HG03280 (cell line): ENCODE results near the gene DEFB131A.
"Not testable (repeated sequence)": the region's sequence is repeated elsewhere in the genome, so short reads cannot be mapped to it uniquely, and the experiment has no call there.

Source experiments
- ATAC-seq: cut with Tn5 transposase; IDR thresholded peaks from one replicate; pipeline ENCODE4 v1.9.1; 2021; ENCODE audit warnings: mild to moderate bottlenecking, moderate library complexity; ENCODE audit not compliant: unreplicated experiment

The DEFB131A gene

DNA sequence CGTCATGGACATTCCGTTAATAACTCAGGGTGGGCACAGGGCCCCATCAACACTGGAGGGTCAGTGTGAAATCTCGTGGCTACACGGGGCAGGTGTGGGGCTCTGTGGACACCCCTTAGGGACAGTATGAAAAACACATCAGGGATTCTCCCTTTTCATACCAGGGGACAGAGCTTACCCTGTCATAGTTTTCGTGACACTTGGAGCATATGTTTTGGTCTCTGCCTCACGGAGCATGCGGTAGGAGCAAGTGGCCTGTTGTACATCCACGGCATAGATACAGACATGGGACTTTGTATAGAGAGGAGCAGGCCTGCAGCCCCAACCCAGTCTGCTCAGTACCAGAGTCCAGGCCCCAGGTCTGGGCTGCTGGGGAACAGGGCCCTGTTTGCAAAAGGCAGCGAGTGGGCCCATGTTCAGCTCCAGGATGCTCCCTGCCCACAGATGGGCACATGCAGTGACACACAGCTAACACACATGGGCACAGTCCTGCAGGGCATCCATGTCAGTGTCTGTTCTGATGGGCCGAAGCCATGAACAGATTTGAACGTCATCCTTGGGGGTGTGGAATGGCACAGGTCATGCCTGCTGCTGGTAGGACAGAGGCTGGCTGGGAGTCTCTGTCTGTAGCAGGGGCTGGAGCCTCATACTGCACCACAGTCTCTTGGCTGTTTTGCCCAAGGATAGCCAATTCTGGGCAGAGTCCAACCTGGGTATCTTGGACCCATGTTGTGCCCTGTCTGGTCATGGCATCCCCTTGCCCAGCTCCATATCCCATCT, 50.2 kb downstream of the DEFB131A start:
- not testable (repeated sequence) for ATAC-seq

DNA sequence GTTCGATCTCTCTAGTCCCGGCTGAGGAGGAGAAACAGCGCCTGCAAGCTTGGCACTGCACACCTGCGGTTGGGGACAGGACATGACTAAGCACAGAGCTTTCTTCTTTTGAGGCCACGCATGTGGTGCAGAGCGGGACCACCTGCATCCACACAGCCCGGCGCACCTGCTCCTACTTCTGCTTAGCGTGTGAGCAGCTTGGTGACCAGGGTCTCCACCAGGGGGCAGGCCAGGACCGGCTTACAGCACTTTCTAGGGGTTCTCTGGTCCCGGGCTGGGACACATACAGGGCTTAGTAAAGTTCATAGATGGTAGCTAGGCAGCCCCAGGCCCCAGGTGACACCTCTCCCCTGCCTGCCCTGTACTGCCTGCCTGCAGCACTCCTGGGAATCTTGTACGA, 51.2 kb downstream of the DEFB131A start:
- not testable (repeated sequence) for ATAC-seq

DNA sequence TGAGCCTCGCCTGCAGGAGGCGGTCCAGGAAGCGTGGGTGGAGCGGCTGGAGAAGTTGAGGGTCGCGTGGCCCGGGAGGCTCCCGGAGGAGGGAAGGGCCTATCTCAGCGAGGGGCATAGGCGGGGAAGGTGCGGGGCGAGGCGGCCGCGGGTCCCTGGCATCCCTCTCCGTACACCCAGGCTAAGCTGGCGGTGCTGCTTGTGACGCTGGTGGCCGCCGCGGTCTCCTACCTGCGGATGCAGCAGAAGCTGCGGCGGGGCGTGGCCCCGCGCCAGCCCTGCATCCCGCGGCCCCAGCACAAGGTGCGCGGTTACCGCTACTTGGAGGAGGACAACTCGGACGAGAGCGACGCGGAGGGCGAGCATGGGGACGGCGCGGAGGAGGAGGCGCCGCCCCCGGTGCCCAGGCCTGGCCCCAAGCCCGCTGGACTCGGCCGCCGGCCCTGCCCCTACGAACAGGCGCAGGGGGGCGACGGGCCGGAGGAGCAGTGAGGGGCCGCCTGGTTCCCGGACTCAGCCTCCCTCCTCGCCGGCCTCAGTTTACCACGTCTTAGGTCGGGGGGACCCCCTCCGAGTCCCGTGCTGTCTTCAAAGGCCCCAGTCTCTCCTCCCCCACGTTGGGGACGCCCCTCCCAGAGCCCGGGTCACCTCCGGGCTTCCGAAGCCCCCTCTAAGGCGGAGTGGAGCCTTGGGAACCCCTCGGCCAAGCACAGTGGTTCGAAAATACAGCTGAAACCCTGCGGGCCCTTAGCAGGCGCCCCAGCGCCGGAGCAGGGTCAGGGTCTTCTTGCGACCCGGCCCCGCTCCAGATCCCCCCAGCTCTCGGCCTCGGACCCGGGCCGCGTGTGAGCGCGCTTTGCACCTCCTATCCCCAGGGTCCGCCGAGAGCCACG, 53.6 kb downstream of the DEFB131A start:
- ATAC-seq, result not testable (repeated sequence)

DNA sequence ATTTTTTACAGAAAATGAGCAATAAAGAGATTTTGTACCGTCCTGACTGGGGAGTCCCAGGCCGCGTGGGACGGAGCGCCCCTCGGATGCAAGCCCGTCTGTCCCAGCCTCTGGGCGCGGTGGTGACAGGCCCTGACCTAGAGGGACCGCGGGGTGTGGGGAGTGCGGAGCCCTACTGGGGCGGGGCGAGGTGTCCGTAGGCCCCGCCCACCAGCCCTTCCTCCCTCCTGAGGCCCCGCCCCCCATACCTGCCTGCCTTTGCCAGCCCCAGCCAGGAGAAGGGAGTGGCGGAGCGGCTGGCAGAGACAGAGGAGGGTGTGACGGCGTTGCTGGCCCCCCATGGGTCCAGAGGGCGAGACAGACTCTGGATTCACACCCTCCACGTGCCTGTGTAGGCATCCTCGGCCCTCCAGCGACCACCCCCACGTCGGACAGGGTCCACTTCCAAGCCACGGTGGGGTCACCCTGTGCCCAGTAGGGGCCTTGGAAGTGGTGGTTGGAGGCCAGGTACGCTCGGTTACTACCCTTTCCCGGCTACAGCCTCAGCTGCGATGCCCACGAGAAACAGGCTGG, 54.3 kb downstream of the DEFB131A start:
- not testable (repeated sequence) for ATAC-seq

DNA sequence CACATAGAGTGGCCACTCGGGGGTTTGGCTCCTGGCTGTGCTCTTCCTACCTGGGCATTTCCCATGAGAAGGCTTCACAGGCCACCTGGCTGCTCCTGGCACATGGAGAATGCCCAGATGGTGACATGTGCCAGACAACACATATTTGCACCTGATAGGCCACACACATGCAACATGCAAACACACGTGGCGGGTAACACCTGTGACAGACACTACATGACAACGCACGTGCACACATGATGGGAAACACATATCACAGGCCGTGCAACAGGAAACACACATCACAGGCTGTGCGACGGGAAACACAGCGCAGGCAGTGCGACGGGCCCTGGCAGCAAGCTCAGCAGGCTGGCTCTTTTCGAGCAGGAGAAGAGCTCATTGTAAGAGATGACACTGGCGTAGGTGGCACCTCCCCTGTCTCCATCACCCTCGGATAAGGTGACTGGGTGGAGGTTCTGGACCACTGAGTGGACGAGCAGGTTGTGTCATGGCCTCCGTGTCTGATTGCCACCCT, 55.8 kb downstream of the DEFB131A start:
- ATAC-seq, result not testable (repeated sequence)
